GM21367 (cell line): ENCODE data around the gene PSMD12.
"Not testable (repeated sequence)": the region's sequence is repeated elsewhere in the genome, so short reads cannot be mapped to it uniquely, and the experiment has no call there.

Experiments used
- ATAC-seq: cut with Tn5 transposase; IDR thresholded peaks from one replicate; pipeline ENCODE4 v1.9.1; 2021; ENCODE audit not compliant: unreplicated experiment

PSMD12 gene

GRCh38 chr17:67315865-67316264 lies 50.5 kb downstream of the PSMD12 start:
- no peak for ATAC-seq

GRCh38 chr17:67312265-67312664 lies 54.1 kb downstream of the PSMD12 start:
- ATAC-seq = no peak

- no peak for ATAC-seq
These were observed 54.8 kb downstream of the PSMD12 start for GRCh38 chr17:67311575-67311974.

- no peak for ATAC-seq
These were observed 56.0 kb downstream of the PSMD12 start for GRCh38 chr17:67310406-67310805.

- not testable (repeated sequence) for ATAC-seq
These were observed 60.7 kb downstream of the PSMD12 start for GRCh38 chr17:67305446-67306235.

- no peak for ATAC-seq
These were observed 68.9 kb downstream of the PSMD12 start for GRCh38 chr17:67297454-67297960.

- ATAC-seq = no peak
These were observed 71.8 kb downstream of the PSMD12 start for GRCh38 chr17:67294451-67295199.

- ATAC-seq = peak; percentile 82
These were observed 72.8 kb downstream of the PSMD12 start for GRCh38 chr17:67293251-67294203.

GRCh38 chr17:67290711-67291291 lies 75.6 kb downstream of the PSMD12 start:
- no peak for ATAC-seq

GRCh38 chr17:67290244-67290643 lies 76.1 kb downstream of the PSMD12 start:
- no peak for ATAC-seq

- no peak for ATAC-seq
These were observed 77.0 kb downstream of the PSMD12 start for GRCh38 chr17:67289181-67289876.
